Activated naive CD8-positive, alpha-beta T cell treated with anti-CD3 and anti-CD28 coated beads, Interleukin-2, amount 50 U/mL, for 16 hours (primary cell): ENCODE results near the gene ZNF423.

Experiments
- DNase-seq: peaks from one replicate; pipeline ENCODE4 v3.0.0-alpha.2; 2020; ENCODE audit warnings: low read depth, low spot score

The ZNF423 gene

DNA sequence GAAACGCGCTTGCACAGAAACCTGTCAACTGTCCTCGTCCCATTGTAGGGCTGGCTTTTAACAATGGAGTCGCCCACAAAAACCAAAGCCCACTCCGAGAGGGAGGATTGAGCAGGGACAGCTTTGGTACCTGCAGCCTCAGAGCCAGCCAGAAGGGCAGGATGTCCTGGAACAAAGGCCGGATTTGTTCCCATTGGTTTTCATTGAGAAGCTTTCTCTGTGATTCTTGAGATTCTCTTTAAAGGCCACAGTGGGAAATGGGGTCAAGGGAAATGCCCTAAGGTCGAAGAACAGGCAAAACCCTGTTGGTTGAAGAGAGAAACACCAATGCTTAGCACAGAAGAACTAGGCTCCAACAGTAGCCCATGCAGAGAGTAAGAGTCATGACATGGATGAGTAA, 416.9 kb downstream of the ZNF423 start:
- no peak for DNase-seq
